B cell (primary cell): ENCODE measurements around the gene PLPP3. TPM values are rescaled to one million over a fixed set of nuclear protein-coding genes. Genes with fewer than 3 reads are reported as not detected.
A peak's percentile ranks its signal among the peaks of the same experiment; 100 is the strongest.

ENCODE experiments used
- ATAC-seq: fragments of 200-7000 bp; cut with Tn5 transposase; one replicate; pipeline ENCODE4 v1.10.0; 2021; ENCODE audit warnings: low read depth, mild to moderate bottlenecking, moderate number of reproducible peaks, moderate library complexity
- CTCF ChIA-PET: fragments of 350-600 bp; sonication (Branson Sonifier 250); formaldehyde crosslinking; loops from one replicate; lab custom pipeline; 2021; ENCODE audit warnings: antibody characterized with exemption, inconsistent platforms; lab: Charles Lee
- POLR2A ChIA-PET: fragments of 350-600 bp; sonication (Branson Sonifier 250); formaldehyde crosslinking; loops from one replicate; lab custom pipeline; 2021; ENCODE audit warnings: antibody characterized with exemption; lab: Charles Lee
- DNase-seq: peaks from one replicate; pipeline ENCODE4 v3.0.0; 2013
- H2AFZ ChIP-seq: 2 replicates; pipeline ENCODE4 v1.6.1; 2012; ENCODE audit warnings: mild to moderate bottlenecking, low read depth, low read length; ENCODE audit not compliant: insufficient read depth, poor library complexity, severe bottlenecking
- H3K27ac ChIP-seq, 2 donors: 1 replicate in 1 of 2; 2 replicates in 1 of 2; pipeline ENCODE4 v1.5.1; 2012 to 2013; ENCODE audit warnings: low read length in 2 of 2, mild to moderate bottlenecking in 2 of 2, moderate library complexity in 1 of 2
- H3K27me3 ChIP-seq, 4 experiments: fragments of 200-600 bp in 1 of 4; sonication (generic) in 1 of 4; replicated peaks in 1 of 4; 1 replicate in 2 of 4; 2 replicates in 2 of 4; pipeline versions ENCODE4 v1.6.1 to v1.7.0; 2013 to 2016; ENCODE audit warnings: low read length in 3 of 4, mild to moderate bottlenecking in 2 of 4, mixed read lengths in 1 of 4, moderate library complexity in 1 of 4; ENCODE audit not compliant: insufficient read depth in 4 of 4, control insufficient read depth in 3 of 4; ENCODE audit errors: control extremely low read depth in 1 of 4
- H3K36me3 ChIP-seq, 2 experiments: replicated peaks in 1 of 2; 1 replicate in 1 of 2; 2 replicates in 1 of 2; pipeline versions ENCODE4 v1.6.1 to v1.7.1; 2013; ENCODE audit warnings: low read length in 1 of 2; ENCODE audit not compliant: insufficient read depth in 2 of 2, control insufficient read depth in 1 of 2; ENCODE audit errors: control extremely low read depth in 1 of 2, extremely low read depth in 1 of 2
- H3K4me1 ChIP-seq, 2 donors: fragments of 200-600 bp in 1 of 2; sonication (generic) in 1 of 2; 1 replicate in 1 of 2; 2 replicates in 1 of 2; pipeline versions ENCODE4 v1.5.1 to v1.6.1; 2013 to 2017; ENCODE audit warnings: low read length in 2 of 2; ENCODE audit not compliant: control insufficient read depth in 2 of 2, insufficient read depth in 2 of 2
- H3K4me2 ChIP-seq: replicated peaks from 2 replicates; pipeline ENCODE3; 2012; ENCODE audit warnings: mild to moderate bottlenecking, low read depth, low read length; ENCODE audit not compliant: poor library complexity, severe bottlenecking
- H3K4me3 ChIP-seq, 5 experiments: fragments of 200-600 bp in 1 of 5; sonication (generic) in 1 of 5; 1 replicate in 3 of 5; 2 replicates in 2 of 5; pipeline versions ENCODE4 v1.5.1 to v1.7.0; 2011 to 2016; ENCODE audit warnings: low read length in 4 of 5, mild to moderate bottlenecking in 4 of 5, low read depth in 2 of 5, control low read depth in 1 of 5, moderate library complexity in 1 of 5; ENCODE audit not compliant: insufficient read depth in 1 of 5; ENCODE audit errors: control extremely low read depth in 1 of 5, extremely low read depth in 1 of 5
- H3K79me2 ChIP-seq: fragments of 200-600 bp; sonication (generic); one replicate; pipeline ENCODE4 v1.6.0; 2016; ENCODE audit warnings: low read length; ENCODE audit not compliant: control insufficient read depth, insufficient read depth
- H3K9ac ChIP-seq: fragments of 200-600 bp; sonication (generic); 2 replicates; pipeline ENCODE4 v1.6.1; 2017; ENCODE audit warnings: mild to moderate bottlenecking, low read length, moderate library complexity
- H3K9me3 ChIP-seq, 3 donors: one replicate each; pipeline versions ENCODE4 v1.6.1 to v1.7.1; 2013; ENCODE audit warnings: low read length in 2 of 3; ENCODE audit not compliant: control insufficient read depth in 2 of 3, insufficient read depth in 1 of 3; ENCODE audit errors: control extremely low read depth in 1 of 3
- H4K20me1 ChIP-seq: 2 replicates; pipeline ENCODE4 v1.6.0; 2012; ENCODE audit warnings: mild to moderate bottlenecking, low read length; ENCODE audit not compliant: insufficient read depth, control insufficient read depth, poor library complexity, severe bottlenecking
- H3K27ac Mint-ChIP-seq: one replicate; pipeline ENCODE4 v1.8.0; 2021; ENCODE audit warnings: mixed read lengths
- H3K27me3 Mint-ChIP-seq: one replicate; pipeline ENCODE4 v1.8.0; 2021; ENCODE audit warnings: mixed read lengths
- H3K4me1 Mint-ChIP-seq: one replicate; pipeline ENCODE4 v1.8.0; 2021; ENCODE audit warnings: mixed read lengths
- H3K4me3 Mint-ChIP-seq: one replicate; pipeline ENCODE4 v1.8.0; 2021; ENCODE audit warnings: mixed read lengths
- H3K9me3 Mint-ChIP-seq: one replicate; pipeline ENCODE4 v1.8.0; 2022; ENCODE audit warnings: mixed read lengths; ENCODE audit not compliant: insufficient read depth
- EZH2 ChIP-seq: IDR thresholded peaks from 2 replicates; pipeline ENCODE4 v1.6.1; 2012; ENCODE audit warnings: borderline replicate concordance, low read depth, mild to moderate bottlenecking, moderate library complexity, low read length; ENCODE audit not compliant: insufficient read depth, poor library complexity, severe bottlenecking
- WGBS: methylation state at CpG from one replicate; pipeline ENCODE4 v1.1.5; 2013; ENCODE audit warnings: missing lambda C conversion rate; ENCODE audit not compliant: insufficient coverage; 5-methylcytosine and 5-hydroxymethylcytosine counted together
- intact Hi-C: fragments of 100-400 bp; cut with micrococcal nuclease; formaldehyde crosslinking; loops from one replicate; pipeline ENCODE4 v1.10.0; 2022
- polyA plus RNA-seq: library from polyadenylated mRNA; depleted of rRNA; stranded (reverse); fragments of >200 nt; gene quantifications from 2 replicates; pipeline ENCODE4 v1.2.3, GENCODE V29; 2012
- total RNA-seq, 2 donors: library from RNA; stranded (reverse); fragments of 120-200 nt in 1 of 2; gene quantifications; 1 replicate in 1 of 2; 2 replicates in 1 of 2; pipeline versions ENCODE4 v1.2.3 to v1.2.4, GENCODE V29; 2013 to 2022
- TF ChIP-seq, protein P1 (sequence below): fragments of 200-600 bp; IDR thresholded peaks from one replicate; pipeline ENCODE4 v1.8.0; 2022; ENCODE audit warnings: antibody characterized with exemption, mild to moderate bottlenecking

The PLPP3 gene
- total and polyA plus RNA-seq, 2 donors (not counting 1 experiment from before 2014, with no cell fraction given) = 1.8 to 2.9 TPM

DNA sequence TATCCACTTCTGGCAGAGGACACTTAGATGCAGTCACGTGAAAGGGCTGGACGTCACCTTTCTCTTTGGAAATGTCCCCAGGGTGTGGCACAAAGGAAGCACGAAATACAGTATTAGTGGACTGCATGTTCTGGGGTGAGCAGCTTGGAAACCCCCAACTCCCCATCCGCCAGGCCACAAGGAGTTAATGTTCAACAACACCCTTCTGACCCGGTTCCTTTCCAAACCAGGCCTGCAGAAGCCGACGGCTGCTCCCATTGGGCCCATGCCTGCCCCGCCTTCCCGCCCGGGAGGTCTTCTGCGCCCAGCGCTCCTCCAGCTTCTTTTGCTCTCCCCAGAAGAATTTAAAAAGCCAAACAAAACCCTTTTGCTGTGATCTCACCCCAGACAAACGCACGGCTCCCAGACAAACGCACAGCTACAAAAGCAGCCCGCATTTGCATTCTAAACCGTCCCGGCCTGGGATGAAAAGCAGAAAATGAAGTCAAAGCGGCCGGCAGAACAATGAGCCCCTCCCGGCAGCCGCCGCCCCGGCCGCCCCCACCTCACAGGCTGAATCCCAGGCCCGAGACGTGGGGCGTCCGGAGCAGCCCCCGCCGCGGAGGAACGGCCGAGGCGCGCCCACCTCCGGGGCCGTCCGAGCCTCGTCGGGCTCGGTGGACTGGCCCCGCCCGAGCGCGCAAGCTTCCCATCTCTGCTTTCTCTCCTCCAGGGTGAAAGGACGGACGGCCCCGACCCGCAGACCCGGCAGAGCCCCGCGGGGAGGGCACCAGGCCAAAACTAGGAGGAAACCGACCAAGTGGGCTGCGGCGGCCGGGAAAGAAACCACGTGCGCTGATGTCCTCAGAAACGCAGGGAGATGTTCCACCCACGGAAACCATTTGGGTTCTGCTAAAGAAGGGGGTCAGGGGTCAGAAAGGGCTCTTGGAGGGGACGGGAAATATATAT lies 101.9 kb downstream of the PLPP3 start:
- DNase-seq (peak; percentile 23), ATAC-seq (no peak)
- Mint-ChIP-seq H3K4me1 (peaks cover 24% of the 10 kb centered on the region), H3K27ac (no peak overlapping the region), H3K4me3 (peak overlapping the region; percentile 78), H3K27me3 (peaks cover 26% of the 10 kb centered on the region), H3K9me3 (no peaks in the 10 kb centered on the region)
- TF ChIP-seq, protein P1, sequence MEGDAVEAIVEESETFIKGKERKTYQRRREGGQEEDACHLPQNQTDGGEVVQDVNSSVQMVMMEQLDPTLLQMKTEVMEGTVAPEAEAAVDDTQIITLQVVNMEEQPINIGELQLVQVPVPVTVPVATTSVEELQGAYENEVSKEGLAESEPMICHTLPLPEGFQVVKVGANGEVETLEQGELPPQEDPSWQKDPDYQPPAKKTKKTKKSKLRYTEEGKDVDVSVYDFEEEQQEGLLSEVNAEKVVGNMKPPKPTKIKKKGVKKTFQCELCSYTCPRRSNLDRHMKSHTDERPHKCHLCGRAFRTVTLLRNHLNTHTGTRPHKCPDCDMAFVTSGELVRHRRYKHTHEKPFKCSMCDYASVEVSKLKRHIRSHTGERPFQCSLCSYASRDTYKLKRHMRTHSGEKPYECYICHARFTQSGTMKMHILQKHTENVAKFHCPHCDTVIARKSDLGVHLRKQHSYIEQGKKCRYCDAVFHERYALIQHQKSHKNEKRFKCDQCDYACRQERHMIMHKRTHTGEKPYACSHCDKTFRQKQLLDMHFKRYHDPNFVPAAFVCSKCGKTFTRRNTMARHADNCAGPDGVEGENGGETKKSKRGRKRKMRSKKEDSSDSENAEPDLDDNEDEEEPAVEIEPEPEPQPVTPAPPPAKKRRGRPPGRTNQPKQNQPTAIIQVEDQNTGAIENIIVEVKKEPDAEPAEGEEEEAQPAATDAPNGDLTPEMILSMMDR = no peak
- TF ChIP-seq EZH2 = no peak
- WGBS = 11% methylated on average over 54 of the region's 62 CpGs
- H3K9me3 ChIP-seq = peaks cover 0 to 1% (median 0%) of the 10 kb centered on the region in 3 donors
- no peaks in the 10 kb centered on the region for H3K79me2 ChIP-seq
- no peaks in the 10 kb centered on the region for H3K36me3 ChIP-seq
- H3K27me3 ChIP-seq = peaks cover 0 to 20% (median 13%) of the 10 kb centered on the region in 4 experiments
- peak overlapping the region; percentile 63 for H3K9ac ChIP-seq
- POLR2A ChIA-PET = no interaction called here
- peak overlapping the region; percentile 82 for H2AFZ ChIP-seq
- intact Hi-C loops = loop anchor here (5.0 kb wide), 1 partner anchor 40 kb away; no protein-coding TSS in a partner anchor
- peak overlapping the region; percentile 90 for H3K4me2 ChIP-seq
- peaks cover 14 to 23% of the 10 kb centered on the region in 2 donors for H3K4me1 ChIP-seq
- peak overlapping the region; percentile 31 to 57 (median 45) for H3K4me3 ChIP-seq
- no peak overlapping the region for H3K27ac ChIP-seq
- CTCF ChIA-PET = no interaction called here
- no peaks in the 10 kb centered on the region for H4K20me1 ChIP-seq
